SKM-1 (cell line): Measurements from ENCODE around the gene PPP1R12C.
A peak's percentile ranks its signal among the peaks of the same experiment; 100 is the strongest.

ENCODE experiments used
- DNase-seq: peaks from one replicate; lab custom pipeline; 2025; ENCODE audit not compliant: unreplicated experiment; lab: John Stamatoyannopoulos, UW

The PPP1R12C gene

DNA sequence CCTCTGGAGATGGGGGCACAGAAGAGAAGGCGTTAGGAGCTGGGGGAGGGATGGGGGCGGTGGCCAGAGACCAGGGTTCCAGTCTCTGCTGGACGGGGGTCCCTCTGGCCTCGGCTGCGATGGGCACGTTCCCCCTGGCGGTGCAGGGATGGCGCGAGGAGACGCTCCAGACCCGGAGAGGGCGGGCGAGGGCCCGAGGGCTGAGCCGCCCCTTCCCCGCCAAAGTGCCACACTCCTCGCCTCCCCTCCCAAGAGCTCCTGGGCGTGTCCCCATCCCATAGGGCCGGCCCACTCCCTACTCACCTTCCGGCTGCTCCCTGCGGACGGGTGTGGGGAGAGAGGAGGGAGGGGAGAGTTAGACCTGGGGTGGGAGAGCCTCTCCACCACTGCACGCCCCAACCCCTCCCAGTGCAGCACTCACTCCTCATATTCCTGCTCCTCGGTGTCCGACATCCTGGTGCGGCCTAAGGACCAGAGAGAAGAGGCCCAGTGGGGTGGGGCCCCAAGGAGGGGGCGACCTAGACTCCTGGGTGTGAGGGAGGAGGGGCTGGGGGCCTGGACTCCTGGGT is 29.4 kb upstream of the PPP1R12C start:
- DNase-seq = no peak

DNA sequence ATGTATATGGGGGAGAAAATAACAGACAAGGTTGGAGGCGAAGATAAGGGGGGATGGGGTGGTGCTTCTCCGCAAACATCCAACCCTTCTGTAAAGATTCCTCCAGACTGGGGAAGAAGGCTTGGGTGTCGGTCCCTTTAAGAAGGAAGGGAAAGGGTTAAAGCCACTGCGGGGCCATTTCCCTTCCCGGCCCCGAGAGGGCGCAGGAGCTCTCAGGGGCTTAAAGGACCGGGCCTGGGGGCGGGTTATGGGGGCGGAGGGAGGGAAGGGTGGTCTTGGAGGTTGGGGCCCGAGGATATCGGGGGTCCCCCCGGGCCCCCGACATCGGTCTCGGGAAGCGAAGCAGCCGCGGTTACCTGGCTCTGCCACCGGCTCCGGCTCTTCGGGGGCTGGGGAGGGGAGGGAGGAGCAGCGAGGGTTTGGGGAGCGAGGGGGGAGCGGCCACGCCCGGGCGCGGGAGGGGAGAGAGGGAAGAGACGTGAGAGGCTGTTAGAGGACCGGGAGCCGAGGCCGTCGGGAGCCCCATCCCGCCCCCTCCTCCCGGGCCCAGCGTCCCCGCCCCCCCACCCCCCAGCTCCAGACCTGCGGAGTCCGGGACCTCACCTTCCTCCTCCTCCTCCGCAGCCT is 28.8 kb upstream of the PPP1R12C start:
- DNase-seq = peak; percentile 7

DNA sequence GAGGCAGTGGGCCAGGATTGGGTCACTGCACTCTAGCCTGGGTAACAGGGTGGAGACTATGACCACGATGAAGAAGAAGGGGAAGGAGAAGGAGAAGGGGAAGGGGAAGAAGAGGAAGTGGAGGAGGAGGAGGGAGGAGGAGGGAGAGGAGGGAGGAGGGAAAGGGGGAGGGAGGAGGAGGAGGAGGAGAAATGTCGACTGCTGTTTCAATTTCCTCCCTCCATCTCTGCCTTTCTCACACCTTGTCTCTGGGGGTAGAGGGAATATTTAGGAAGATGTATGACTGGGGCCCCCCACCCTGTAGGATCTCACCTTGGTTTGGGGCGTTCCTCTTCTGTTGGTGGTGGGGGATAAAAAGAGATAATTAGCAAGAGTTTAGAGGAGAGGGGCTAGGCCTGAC is 27.8 kb upstream of the PPP1R12C start:
- peak; percentile 38 for DNase-seq

DNA sequence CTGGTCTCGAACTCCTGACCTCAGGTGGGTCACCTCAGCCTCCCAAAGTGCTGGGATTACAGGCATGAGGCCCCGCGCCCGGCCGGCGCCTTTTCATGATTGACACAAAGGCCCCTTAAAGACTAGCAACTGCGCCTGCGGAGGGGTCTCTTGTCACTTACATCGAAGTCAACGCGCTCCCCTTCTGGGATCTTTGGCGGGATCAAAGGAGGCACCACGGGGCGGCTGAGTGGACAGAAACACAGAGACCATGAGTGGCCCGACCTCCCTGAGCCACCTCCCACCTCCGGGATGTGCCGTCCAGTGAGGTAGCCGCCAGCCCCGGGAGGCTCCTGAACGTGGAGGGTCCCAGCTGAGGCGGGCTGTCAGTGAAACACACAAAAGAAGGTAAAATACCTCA is 24.3 kb upstream of the PPP1R12C start:
- DNase-seq = no peak

GRCh38 chr19:55137915-55138314 is 20.5 kb upstream of the PPP1R12C start:
- DNase-seq = no peak

DNA sequence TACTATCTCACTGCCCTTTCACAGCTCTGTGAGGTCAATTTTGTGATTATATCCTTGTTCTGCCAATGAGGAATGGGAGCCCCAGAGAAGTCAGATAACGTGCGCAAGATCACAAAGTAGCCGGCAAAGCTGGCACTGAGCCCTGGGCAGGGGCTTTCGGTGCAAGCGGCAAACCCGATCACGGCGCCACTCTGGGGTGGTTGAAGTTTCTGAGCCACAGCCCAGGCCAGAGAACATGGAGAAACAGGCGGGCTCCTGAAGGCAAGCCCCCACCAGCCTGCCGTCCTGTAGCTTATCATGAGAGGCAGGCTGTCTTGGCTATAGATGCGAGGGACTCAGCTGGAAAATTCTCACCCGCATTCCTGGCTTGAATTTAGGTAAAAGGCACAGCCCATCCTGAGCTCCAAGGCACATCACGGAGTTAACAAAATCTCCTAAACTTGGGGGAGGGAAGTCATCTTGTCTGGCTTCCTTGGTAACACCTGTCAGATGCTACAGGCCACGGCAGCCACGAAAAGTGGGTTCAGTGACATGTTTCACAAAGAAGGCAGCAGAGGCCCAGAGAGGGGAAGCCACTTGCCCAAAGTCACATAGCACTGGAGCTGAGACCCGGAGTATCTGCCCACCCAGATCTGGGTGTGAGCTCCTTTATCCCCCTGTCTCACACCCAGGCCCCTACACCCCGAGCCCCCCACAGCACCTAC is 19.1 kb upstream of the PPP1R12C start:
- no peak for DNase-seq

- no peak for DNase-seq
Observed at GRCh38 chr19:55134736-55135135, 17.3 kb upstream of the PPP1R12C start.

GRCh38 chr19:55133639-55134444 is 16.4 kb upstream of the PPP1R12C start:
- no peak for DNase-seq

DNA sequence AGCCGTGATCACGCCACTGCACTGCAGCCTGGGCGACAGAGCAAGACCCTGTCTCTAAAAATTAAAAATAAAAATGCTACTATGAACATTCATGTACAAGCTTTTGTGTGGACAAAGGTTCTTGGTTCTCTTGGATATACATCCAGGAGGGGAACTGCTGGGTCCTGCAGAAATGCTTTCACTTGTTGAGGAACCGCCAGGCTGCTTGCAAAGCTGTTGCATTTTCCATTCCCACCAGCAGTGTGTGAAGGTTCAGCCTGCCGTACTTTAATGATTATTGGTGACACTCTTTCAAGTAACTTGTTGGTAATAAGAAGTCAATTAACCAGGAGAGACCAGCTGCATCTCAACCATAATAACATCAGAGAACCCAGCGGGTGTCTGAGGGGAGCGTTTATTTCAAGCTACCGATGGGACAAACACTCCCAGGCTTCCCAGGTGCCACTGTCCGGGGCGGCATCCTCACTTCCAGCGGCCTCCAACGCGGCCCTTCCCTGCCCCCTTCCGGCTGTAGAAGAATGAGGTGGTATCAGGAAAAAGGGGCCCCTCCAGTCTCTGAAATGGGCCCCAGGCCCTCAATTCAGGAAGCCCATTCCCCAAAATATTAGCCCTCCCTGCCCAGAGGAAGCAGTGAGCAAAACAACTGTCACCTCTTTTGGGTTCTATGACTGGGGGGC is 15.2 kb upstream of the PPP1R12C start:
- DNase-seq = no peak

DNA sequence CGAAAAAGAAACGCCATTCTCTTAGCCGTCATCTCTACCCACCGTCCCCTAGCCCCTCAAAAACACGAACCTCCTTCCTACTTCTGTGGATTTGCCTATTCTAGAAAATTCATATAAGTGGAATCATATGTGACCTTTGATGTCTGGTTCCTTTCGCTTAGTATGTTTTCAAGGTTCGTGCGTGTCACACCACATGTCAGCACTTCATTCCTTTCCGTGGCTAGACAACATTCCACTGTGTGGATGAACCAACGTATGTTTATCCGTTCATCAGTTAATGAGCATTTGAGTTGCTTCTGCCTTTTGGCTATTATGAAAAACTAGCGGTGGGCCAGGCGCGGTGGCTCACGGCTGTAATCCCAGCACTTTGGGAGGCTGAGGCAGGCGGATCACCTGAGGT is 14.0 kb upstream of the PPP1R12C start:
- no peak for DNase-seq

- no peak for DNase-seq
Observed at GRCh38 chr19:55119053-55119452, 1.6 kb upstream of the PPP1R12C start.

GRCh38 chr19:55118401-55118991 is 1.1 kb upstream of the PPP1R12C start:
- no peak for DNase-seq

DNA sequence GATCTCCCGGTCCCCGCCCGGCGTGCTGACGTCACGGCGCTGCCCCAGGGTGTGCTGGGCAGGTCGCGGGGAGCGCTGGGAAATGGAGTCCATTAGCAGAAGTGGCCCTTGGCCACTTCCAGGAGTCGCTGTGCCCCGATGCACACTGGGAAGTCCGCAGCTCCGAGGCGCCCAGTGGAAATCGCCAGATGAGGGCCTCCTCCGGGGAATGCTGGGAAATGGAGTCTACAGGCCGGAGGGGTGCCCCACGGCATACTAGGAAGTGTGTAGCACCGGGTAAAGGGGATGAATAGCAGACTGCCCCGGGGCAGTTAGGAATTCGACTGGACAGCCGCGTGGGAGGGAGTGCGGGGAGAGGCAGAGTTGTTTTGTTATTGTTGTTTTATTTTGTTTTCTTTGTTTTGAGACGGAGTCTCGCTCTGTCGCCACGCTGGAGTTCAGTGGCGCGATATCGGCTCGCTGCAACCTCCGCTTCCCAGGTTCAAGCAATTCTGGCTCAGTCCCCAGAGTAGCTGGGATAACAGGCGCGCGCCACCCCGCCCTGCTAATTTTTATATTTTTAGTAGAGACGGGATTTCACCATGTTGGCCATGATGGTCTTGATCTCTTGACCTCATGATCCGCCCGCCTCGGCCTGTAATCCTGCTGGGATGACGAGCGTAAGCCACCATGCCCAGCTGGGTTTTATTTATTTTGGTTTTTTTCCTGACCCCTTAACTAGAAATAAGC is 390 bp upstream of the PPP1R12C start:
- peak; percentile 77 for DNase-seq

GRCh38 chr19:55116232-55116858 is 1.1 kb downstream of the PPP1R12C start:
- peak; percentile 12 for DNase-seq

GRCh38 chr19:55115446-55116065 is 1.9 kb downstream of the PPP1R12C start:
- DNase-seq = no peak

GRCh38 chr19:55114566-55115145 is 2.8 kb downstream of the PPP1R12C start:
- no peak for DNase-seq

DNA sequence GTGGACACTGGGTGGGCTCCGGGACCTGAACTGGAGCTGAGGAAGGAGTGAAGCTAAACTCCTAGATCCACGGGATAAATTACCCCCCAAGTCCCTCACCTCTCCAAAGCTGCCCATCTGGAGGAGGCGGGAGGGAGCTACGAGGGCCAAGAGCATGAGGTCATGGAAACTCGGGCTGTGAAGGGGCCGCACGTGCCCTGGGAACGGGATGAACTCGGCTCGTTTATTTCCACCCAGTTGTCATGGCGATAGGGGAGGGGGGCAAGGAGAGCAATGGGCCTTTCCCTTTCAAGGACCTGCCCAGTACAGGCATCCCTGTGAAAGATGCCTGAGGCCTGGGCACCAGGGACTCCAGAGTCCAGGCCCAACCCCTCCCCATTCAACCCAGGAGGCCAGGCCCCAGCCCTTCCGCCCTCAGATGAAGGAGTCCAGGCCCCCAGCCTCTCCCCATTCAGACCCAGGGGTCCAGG is 3.8 kb downstream of the PPP1R12C start:
- DNase-seq = no peak

DNA sequence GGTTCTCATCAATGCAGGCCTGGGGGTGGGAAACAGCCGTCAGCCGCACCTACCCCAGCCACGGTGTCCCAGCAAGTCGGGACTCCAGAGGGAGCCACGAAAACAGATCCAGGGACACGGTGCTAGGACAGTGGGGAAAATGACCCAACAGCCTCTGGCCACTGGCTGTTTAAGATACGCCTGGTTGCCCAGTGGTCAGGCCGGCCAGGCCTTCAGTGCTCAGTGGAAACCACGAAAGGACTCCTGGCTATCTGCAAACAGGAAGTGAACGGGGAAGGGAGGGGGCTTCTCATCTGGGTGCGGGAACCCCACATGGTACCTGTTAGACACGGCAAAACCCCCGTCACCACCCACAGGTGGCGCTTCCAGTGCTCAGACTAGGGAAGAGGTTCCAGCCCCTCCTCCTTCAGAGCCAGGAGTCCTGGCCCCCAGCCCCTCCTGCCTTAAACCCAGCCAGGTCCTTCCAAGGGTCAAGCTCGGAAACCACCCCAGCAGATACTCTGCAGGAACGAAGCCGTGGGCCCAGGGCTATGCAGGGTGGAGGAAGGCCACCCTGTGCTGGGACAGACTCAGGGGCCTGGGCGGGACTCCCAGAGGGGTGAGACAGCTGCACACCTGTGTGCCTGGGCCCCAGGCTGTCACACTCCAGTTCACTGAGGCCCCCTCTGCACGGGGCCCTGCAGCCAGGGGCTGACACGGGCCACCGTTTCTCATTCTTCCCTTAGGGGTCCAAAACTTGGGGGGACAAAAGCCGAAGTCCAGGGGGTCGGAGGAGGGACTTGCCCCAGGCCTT is 4.5 kb downstream of the PPP1R12C start:
- no peak for DNase-seq
